Measurements from ENCODE around the gene CEP20.
A peak's percentile ranks its signal among the peaks of the same experiment; 100 is the strongest.

CEP20 gene

GRCh38 chr16:15834502-15834901 lies 53.9 kb downstream of the CEP20 start:
- DNase-seq: no peak

DNA sequence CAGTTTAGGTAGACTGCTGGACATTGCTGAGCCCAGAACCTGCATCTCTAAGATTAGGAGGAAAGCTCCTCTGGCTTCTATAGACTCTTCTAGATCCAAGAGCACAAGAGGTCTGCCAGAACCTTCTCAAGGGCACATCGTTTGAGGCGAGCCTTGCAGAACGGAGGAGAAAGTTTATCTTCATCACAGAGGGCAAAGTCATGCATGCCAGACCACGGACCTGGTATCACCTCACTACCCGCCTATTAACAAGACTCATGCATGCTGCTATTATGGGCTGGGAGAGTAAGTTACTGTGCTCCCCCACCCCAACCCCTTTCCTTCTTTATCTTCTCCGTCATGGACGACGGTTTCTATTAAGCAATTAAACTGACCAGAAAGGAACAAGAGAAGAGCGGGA lies 54.9 kb downstream of the CEP20 start:
- DNase-seq: no peak

DNA sequence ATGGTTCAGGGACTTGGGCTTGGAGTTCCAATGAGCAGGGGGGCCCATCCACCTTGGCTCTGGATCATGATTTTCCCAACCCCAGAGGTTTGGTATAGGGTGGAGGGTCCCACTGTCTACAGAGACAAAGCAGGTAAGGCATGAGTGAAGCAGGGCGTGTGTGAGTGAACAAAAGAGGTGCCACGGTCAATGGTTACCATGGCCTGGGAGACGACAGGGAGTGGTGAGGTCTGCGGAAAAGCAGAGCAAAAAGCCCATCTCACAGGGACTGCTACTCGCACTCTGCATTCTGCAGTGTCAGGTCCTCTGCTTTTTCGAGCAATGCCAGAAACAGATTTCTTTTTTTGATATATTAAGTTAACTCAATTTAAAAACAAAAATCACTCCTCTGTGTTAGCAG lies 56.2 kb downstream of the CEP20 start:
- no peak for DNase-seq

GRCh38 chr16:15830832-15831451 lies 57.5 kb downstream of the CEP20 start:
- DNase-seq: no peak

- DNase-seq: peak in 3 of 56 donors; percentile 3 to 7 (median 3)
Observed at GRCh38 chr16:15829460-15829859, 58.9 kb downstream of the CEP20 start.

DNA sequence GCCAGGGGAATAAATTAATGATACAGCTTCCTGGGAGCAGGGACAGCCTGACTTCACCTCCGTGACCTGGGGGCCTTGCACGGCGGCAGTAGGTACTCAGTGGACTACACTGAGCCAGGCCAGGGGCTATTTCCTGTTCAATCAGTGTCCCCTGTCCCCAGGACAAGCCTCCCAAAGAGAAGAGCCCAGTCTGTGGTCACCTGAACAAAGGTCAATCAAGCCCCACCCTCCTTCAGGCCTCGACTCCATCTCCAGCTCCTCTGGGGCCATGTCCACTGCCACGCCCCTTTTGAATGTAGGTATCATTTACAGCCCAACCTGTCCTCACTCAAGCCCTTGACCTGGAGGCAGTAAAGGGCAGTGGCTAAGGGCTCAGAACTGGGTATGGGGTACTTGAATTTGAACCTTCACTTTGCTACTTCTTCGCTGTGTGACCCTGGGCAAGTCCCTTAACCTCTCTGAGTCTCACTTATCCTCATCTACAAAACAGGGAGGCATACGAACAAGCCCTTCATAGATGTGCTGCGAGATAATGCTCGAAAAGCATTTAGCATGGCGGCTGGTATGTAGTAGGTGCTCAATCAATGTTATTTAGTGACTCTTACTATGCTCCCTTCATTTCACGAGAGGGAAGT lies 60.6 kb downstream of the CEP20 start:
- DNase-seq: no peak

DNA sequence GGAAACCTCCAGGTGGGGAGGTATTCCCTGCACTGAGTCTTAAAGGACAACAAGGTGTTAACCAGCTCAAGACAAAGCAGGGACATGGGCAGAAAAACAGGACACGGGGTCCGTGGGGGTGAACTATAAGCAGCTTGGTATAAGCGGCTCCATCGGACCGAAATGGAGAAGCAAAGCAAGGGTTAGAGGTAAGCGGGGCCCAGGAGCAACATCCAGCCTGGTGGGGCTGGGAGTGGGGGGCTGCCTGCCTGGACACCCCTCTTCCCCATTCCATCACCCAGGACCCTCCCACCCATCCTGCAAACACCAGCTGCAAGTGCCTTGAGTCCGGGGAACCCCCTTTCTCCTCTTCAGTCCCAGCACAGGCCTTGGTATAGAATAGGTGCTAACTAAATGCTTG lies 61.1 kb downstream of the CEP20 start:
- DNase-seq: no peak

DNA sequence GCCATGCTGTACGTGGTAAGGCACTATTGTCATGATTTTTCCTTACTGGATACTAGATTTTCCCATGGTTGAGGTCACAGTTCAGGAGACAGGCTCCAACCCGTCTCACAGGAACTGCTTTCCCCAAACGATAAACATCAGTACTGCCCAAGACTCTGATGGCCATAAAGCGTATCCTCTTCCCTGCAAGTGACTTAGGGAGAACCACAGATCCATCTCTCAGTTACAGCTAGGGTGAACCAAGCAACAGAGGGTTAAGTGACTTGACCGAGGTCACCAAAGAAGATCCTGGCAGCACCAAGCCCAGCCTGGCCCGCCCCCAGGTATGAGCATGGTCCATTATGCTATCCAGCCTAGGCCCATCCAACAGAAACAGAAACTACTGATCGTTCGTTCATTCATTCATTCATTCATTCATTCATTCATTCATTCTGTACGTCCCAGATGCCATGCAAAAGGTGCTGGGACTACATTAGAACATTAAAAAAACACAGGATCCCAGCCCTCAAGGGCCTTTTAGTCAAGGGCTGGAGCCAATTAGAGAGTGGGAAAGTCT lies 62.6 kb downstream of the CEP20 start:
- no peak for DNase-seq

DNA sequence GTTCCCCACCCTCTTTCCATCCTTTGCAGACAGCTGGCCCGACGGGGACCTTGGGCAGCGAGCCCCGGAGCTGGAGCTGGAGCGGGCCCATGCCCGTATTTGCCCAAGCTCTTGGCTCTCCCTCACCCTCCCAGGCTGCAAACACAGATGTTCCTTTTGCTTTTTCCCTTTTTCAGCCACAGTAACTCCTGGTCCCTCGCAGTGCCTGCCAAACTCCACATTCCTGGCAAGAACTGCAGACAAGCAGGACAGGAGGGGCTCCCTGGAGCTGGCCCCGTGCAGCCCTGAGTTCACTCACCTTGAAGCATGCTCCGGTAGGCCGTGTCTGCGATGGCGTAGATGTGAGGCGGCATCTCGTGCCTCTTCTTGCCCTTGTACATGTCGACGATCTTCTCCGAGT lies 65.4 kb downstream of the CEP20 start:
- DNase-seq: peak in 3 of 56 donors; percentile 1 to 11 (median 7)

DNA sequence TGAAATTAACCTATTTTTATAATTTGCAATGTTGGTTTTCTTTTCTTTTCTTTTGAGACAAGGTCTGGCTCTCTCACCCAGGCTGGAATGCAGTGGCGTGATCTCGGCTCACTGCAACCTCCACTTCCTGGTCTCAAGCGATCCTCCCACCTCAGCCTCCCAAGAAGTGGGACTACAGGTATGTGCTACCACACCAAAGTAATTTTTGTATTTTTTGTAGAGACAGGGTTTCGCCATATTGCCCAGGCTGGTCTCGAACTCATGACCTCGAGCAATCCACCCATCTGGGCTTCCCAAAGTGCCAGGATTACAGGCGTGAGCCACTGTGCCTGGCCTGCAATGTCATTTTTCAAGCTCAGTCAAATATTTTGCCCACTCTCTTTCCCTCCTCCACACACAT lies 67.6 kb downstream of the CEP20 start:
- no peak for DNase-seq

DNA sequence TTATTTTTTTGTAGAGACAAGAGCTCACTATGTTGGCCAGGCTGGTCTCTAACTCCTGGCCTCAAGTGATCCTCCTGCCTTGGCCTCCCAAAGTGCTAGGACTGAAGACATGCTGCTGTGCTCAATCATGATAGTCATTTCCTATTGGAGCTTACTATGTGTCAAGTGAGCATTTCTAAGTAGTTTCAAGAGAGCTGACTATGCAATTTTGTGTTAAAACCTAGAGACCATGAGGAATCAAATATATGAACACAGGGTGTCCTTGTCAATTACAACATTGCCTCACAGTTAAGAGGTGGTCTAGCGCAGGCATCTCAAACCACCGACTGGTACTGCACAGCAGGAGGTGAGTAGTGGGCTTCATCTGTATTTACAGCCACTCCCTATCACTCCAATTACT lies 69.4 kb downstream of the CEP20 start:
- no peak for DNase-seq

DNA sequence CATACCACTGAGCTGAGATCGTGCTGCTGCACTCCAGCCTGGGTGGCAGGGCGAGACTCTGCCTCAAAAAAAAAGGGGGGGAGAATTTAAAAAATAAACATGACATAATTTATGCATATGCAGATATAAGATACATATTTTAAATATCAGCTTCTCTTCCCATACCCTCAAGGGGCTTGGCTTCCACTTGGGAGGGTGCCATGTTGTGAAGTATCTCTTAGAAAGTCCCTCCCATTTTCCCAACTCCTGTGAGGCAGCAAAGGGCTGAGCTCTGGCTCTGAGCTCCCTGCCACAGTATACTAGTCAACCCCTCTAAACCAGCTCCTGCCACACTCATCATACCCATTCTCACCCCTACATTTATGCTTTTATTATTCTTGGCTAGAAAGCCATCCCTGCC lies 71.0 kb downstream of the CEP20 start:
- no peak for DNase-seq

GRCh38 chr16:15816228-15816627 lies 72.2 kb downstream of the CEP20 start:
- DNase-seq: no peak
